ENCODE measurements around the gene SUFU.

Gene SUFU

DNA sequence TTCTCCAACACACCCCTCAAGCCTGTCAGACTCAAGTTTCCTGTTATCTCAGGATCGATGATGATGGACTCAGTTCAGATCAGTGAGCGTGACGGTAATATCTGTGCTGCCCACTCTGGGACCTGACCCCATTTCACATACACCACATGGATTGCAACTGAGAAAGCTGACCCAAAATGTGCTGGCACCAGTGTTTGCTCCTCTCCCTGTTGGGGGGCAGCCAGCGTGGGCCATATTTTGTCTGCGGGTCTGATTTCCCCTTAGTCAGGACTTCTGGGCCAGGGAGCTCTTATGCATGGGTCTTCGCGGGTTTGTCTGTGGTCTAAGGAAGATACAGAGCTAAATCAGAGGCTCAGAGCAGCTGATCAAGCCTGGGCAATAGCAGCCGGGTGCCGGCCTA is 97.9 kb downstream of the SUFU start:
- no peaks in the 10 kb centered on the region for H3K27me3 ChIP-seq (replicated peaks; ENCODE audit: control insufficient read depth, insufficient read depth, low read length, poor library complexity, severe bottlenecking)
- no peak for DNase-seq
- H3K36me3 ChIP-seq (ENCODE audit: control insufficient read depth, insufficient read depth, low read length), result peaks cover 48% of the 10 kb centered on the region
- no peaks in the 10 kb centered on the region for H3K9me3 ChIP-seq (ENCODE audit: control insufficient read depth, low read length)
- H3K4me1 ChIP-seq (ENCODE audit: control insufficient read depth, insufficient read depth, low read length, poor library complexity, severe bottlenecking), result no peaks in the 10 kb centered on the region
- H3K27ac ChIP-seq (ENCODE audit: insufficient read depth, low read length, poor library complexity, severe bottlenecking), result no peak overlapping the region
- H3K4me3 ChIP-seq (ENCODE audit: insufficient read depth, low read depth, low read length, poor library complexity, severe bottlenecking), result no peak overlapping the region

GRCh38 chr10:102602272-102603045 is 98.7 kb downstream of the SUFU start:
- H3K27ac ChIP-seq (ENCODE audit: insufficient read depth, low read length, poor library complexity, severe bottlenecking), result no peak overlapping the region
- DNase-seq, result no peak
- H3K36me3 ChIP-seq (ENCODE audit: control insufficient read depth, insufficient read depth, low read length), result peaks cover 40% of the 10 kb centered on the region
- no peak overlapping the region for H3K4me3 ChIP-seq (ENCODE audit: insufficient read depth, low read depth, low read length, poor library complexity, severe bottlenecking)
- no peaks in the 10 kb centered on the region for H3K9me3 ChIP-seq (ENCODE audit: control insufficient read depth, low read length)
- no peaks in the 10 kb centered on the region for H3K27me3 ChIP-seq (replicated peaks; ENCODE audit: control insufficient read depth, insufficient read depth, low read length, poor library complexity, severe bottlenecking)
- no peaks in the 10 kb centered on the region for H3K4me1 ChIP-seq (ENCODE audit: control insufficient read depth, insufficient read depth, low read length, poor library complexity, severe bottlenecking)

DNA sequence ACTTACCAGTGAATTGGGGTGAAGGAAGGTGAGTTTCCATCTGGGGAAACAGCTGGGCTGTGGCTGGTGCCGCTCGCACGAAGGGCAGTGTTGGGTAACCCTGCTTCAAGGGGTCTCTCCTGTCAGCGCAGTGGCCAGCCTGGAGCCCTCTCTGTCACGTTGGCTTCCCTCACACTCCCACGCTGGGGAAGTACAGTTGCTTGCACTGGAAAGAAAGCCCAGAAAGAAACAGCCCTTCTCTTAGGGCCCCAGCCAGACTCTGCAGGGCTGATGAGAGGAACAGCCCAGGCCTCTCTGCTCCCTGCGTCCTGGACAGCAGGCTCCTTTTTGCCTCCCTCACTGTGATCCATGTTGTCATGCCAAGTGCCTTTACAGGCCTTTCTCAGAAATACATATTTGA is 100.2 kb downstream of the SUFU start:
- no peak overlapping the region for H3K27ac ChIP-seq (ENCODE audit: insufficient read depth, low read length, poor library complexity, severe bottlenecking)
- no peak for DNase-seq
- H3K4me1 ChIP-seq (ENCODE audit: control insufficient read depth, insufficient read depth, low read length, poor library complexity, severe bottlenecking), result no peaks in the 10 kb centered on the region
- H3K36me3 ChIP-seq (ENCODE audit: control insufficient read depth, insufficient read depth, low read length), result peaks cover 33% of the 10 kb centered on the region
- no peaks in the 10 kb centered on the region for H3K9me3 ChIP-seq (ENCODE audit: control insufficient read depth, low read length)
- H3K4me3 ChIP-seq (ENCODE audit: insufficient read depth, low read depth, low read length, poor library complexity, severe bottlenecking), result no peak overlapping the region
- H3K27me3 ChIP-seq (replicated peaks; ENCODE audit: control insufficient read depth, insufficient read depth, low read length, poor library complexity, severe bottlenecking), result no peaks in the 10 kb centered on the region

GRCh38 chr10:102604439-102604841 is 100.7 kb downstream of the SUFU start:
- no peaks in the 10 kb centered on the region for H3K9me3 ChIP-seq (ENCODE audit: control insufficient read depth, low read length)
- H3K36me3 ChIP-seq (ENCODE audit: control insufficient read depth, insufficient read depth, low read length), result peaks cover 33% of the 10 kb centered on the region
- H3K4me1 ChIP-seq (ENCODE audit: control insufficient read depth, insufficient read depth, low read length, poor library complexity, severe bottlenecking), result no peaks in the 10 kb centered on the region
- no peaks in the 10 kb centered on the region for H3K27me3 ChIP-seq (replicated peaks; ENCODE audit: control insufficient read depth, insufficient read depth, low read length, poor library complexity, severe bottlenecking)
- no peak for DNase-seq
- H3K27ac ChIP-seq (ENCODE audit: insufficient read depth, low read length, poor library complexity, severe bottlenecking), result no peak overlapping the region
- H3K4me3 ChIP-seq (ENCODE audit: insufficient read depth, low read depth, low read length, poor library complexity, severe bottlenecking), result no peak overlapping the region

DNA sequence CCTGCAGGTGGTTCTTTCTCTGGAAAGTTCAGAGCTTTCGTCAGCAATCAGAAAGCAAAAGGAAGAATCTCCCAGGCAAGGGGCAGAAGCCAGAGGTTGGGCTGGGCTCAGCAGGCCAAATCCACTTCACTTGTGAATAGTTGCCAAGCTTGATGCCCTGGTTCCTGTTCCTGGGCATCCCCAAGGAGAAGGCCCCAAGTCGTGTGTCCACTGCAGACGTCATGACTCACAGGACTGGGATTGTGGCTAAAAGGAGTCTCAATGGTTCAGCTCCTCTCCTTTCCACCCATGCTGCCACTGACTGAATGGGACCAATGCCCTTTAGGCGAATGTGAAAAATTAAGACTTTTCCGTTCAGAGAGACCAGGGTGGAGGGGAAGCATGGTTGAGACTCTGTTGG is 101.9 kb downstream of the SUFU start:
- Histone ChIP-seq H3K4me1 (ENCODE audit: control insufficient read depth, insufficient read depth, low read length, poor library complexity, severe bottlenecking) (peaks cover 3% of the 10 kb centered on the region), H3K4me3 (ENCODE audit: insufficient read depth, low read depth, low read length, poor library complexity, severe bottlenecking) (no peak overlapping the region), H3K36me3 (ENCODE audit: control insufficient read depth, insufficient read depth, low read length) (peaks cover 22% of the 10 kb centered on the region), H3K9me3 (ENCODE audit: control insufficient read depth, low read length) (no peaks in the 10 kb centered on the region), H3K27me3 (replicated peaks; ENCODE audit: control insufficient read depth, insufficient read depth, low read length, poor library complexity, severe bottlenecking) (no peaks in the 10 kb centered on the region), H3K27ac (ENCODE audit: insufficient read depth, low read length, poor library complexity, severe bottlenecking) (no peak overlapping the region)
- no peak for DNase-seq

- DNase-seq, result no peak
- no peak overlapping the region for H3K4me3 ChIP-seq (ENCODE audit: insufficient read depth, low read depth, low read length, poor library complexity, severe bottlenecking)
- no peak overlapping the region for H3K27ac ChIP-seq (ENCODE audit: insufficient read depth, low read length, poor library complexity, severe bottlenecking)
- H3K27me3 ChIP-seq (replicated peaks; ENCODE audit: control insufficient read depth, insufficient read depth, low read length, poor library complexity, severe bottlenecking), result no peaks in the 10 kb centered on the region
- H3K36me3 ChIP-seq (ENCODE audit: control insufficient read depth, insufficient read depth, low read length), result peaks cover 11% of the 10 kb centered on the region
- peaks cover 28% of the 10 kb centered on the region for H3K4me1 ChIP-seq (ENCODE audit: control insufficient read depth, insufficient read depth, low read length, poor library complexity, severe bottlenecking)
- H3K9me3 ChIP-seq (ENCODE audit: control insufficient read depth, low read length), result no peaks in the 10 kb centered on the region
Measured at GRCh38 chr10:102608487-102608886, 104.7 kb downstream of the SUFU start.

- peak in 1 of 3 donors; percentile 20 for DNase-seq
- H3K4me3 ChIP-seq (ENCODE audit: insufficient read depth, low read depth, low read length, poor library complexity, severe bottlenecking), result no peak overlapping the region
- H3K27ac ChIP-seq (ENCODE audit: insufficient read depth, low read length, poor library complexity, severe bottlenecking), result peak overlapping the region; percentile 83
- no peaks in the 10 kb centered on the region for H3K27me3 ChIP-seq (replicated peaks; ENCODE audit: control insufficient read depth, insufficient read depth, low read length, poor library complexity, severe bottlenecking)
- H3K36me3 ChIP-seq (ENCODE audit: control insufficient read depth, insufficient read depth, low read length), result peaks cover 5% of the 10 kb centered on the region
- no peaks in the 10 kb centered on the region for H3K9me3 ChIP-seq (ENCODE audit: control insufficient read depth, low read length)
- H3K4me1 ChIP-seq (ENCODE audit: control insufficient read depth, insufficient read depth, low read length, poor library complexity, severe bottlenecking), result peaks cover 31% of the 10 kb centered on the region
Measured at GRCh38 chr10:102610441-102610887, 106.7 kb downstream of the SUFU start.

GRCh38 chr10:102611514-102612087 is 107.8 kb downstream of the SUFU start:
- no peak for DNase-seq
- Histone ChIP-seq H3K9me3 (ENCODE audit: control insufficient read depth, low read length) (no peaks in the 10 kb centered on the region), H3K27ac (ENCODE audit: insufficient read depth, low read length, poor library complexity, severe bottlenecking) (peak overlapping the region; percentile 83), H3K27me3 (replicated peaks; ENCODE audit: control insufficient read depth, insufficient read depth, low read length, poor library complexity, severe bottlenecking) (no peaks in the 10 kb centered on the region), H3K4me3 (ENCODE audit: insufficient read depth, low read depth, low read length, poor library complexity, severe bottlenecking) (no peak overlapping the region), H3K36me3 (ENCODE audit: control insufficient read depth, insufficient read depth, low read length) (peaks cover 16% of the 10 kb centered on the region), H3K4me1 (ENCODE audit: control insufficient read depth, insufficient read depth, low read length, poor library complexity, severe bottlenecking) (peaks cover 31% of the 10 kb centered on the region)

DNA sequence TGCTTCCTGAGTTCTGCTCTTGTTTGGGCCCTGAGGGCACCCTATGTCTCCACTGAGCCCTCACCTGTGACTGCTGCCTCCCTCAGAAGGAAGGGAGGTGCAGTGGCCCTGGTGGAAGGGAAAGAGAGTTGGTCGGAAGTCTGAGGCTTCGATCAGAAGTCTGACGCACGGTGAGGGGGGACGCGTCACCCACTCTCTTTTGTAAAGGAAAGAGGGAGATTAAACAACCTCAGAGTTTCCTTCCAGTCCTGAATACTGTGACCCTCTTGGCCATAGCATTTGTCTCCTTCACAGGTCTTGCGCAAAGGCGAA is 109.1 kb downstream of the SUFU start:
- Histone ChIP-seq H3K36me3 (ENCODE audit: control insufficient read depth, insufficient read depth, low read length) (peaks cover 29% of the 10 kb centered on the region), H3K27ac (ENCODE audit: insufficient read depth, low read length, poor library complexity, severe bottlenecking) (peak overlapping the region; percentile 83), H3K4me3 (ENCODE audit: insufficient read depth, low read depth, low read length, poor library complexity, severe bottlenecking) (no peak overlapping the region), H3K4me1 (ENCODE audit: control insufficient read depth, insufficient read depth, low read length, poor library complexity, severe bottlenecking) (peaks cover 31% of the 10 kb centered on the region), H3K9me3 (ENCODE audit: control insufficient read depth, low read length) (no peaks in the 10 kb centered on the region), H3K27me3 (replicated peaks; ENCODE audit: control insufficient read depth, insufficient read depth, low read length, poor library complexity, severe bottlenecking) (no peaks in the 10 kb centered on the region)
- DNase-seq, result peak in 2 of 3 donors; percentile 13 to 64

DNA sequence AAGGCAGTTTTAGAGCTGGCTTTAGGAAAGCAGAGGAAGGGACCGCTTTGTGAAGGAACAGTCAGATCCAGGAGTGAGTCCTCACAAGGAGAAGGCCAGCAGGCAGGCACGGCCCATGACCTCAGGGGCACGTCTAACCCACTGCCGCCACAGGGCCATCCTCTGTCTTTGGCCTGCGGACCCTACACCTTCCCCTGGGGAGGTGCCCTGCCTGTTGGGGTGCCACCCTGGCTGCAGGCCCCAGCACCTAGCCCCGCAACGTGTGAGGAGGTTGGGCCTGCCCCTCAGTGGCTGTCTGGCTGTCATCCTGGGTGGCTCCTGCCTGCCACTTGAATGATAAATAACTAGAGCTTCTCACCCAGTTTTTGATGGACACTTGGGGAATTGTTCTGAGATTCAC is 109.5 kb downstream of the SUFU start:
- Histone ChIP-seq H3K27ac (ENCODE audit: insufficient read depth, low read length, poor library complexity, severe bottlenecking) (peak overlapping the region; percentile 83), H3K36me3 (ENCODE audit: control insufficient read depth, insufficient read depth, low read length) (peaks cover 33% of the 10 kb centered on the region), H3K4me1 (ENCODE audit: control insufficient read depth, insufficient read depth, low read length, poor library complexity, severe bottlenecking) (peaks cover 31% of the 10 kb centered on the region), H3K4me3 (ENCODE audit: insufficient read depth, low read depth, low read length, poor library complexity, severe bottlenecking) (no peak overlapping the region), H3K9me3 (ENCODE audit: control insufficient read depth, low read length) (no peaks in the 10 kb centered on the region), H3K27me3 (replicated peaks; ENCODE audit: control insufficient read depth, insufficient read depth, low read length, poor library complexity, severe bottlenecking) (no peaks in the 10 kb centered on the region)
- peak in 1 of 3 donors; percentile 18 for DNase-seq
